Upper lobe of left lung (tissue), 4 donors: ENCODE data around the gene KRTAP10-11.

Source experiments
- CTCF ChIP-seq, 6 experiments: fragments of 450-650 bp in 4 of 6; fragments of 200-600 bp in 2 of 6; sonication (generic) in 2 of 6; IDR thresholded peaks; one replicate each; pipeline ENCODE4 v1.5.1; 2016 to 2019; ENCODE audit warnings: antibody characterized with exemption in 6 of 6
- EP300 ChIP-seq, 4 donors: sonication (generic); formaldehyde crosslinking; IDR thresholded peaks; one replicate each; pipeline ENCODE4 v1.5.1; 2017; ENCODE audit warnings: antibody characterized with exemption in 4 of 4, control low read depth in 2 of 4
- POLR2A ChIP-seq, 4 donors: fragments of 450-650 bp; IDR thresholded peaks; one replicate each; pipeline ENCODE4 v1.5.1; 2016 to 2017; ENCODE audit warnings: antibody characterized with exemption in 4 of 4, mild to moderate bottlenecking in 2 of 4
- POLR2AphosphoS5 ChIP-seq, 2 donors: sonication (generic); formaldehyde crosslinking; IDR thresholded peaks; one replicate each; pipeline ENCODE4 v1.5.1; 2017; ENCODE audit warnings: antibody characterized with exemption in 2 of 2

GRCh38 chr21:44613386-44614155 is 32.6 kb upstream of the KRTAP10-11 start:
- no peak for TF ChIP-seq CTCF (IDR thresholded peaks at IDR 0.05)
- no peak for TF ChIP-seq POLR2A (IDR thresholded peaks at IDR 0.05)
- no peak for TF ChIP-seq POLR2AphosphoS5 (IDR thresholded peaks at IDR 0.05)
- no peak for TF ChIP-seq EP300 (IDR thresholded peaks at IDR 0.05)
